Effector CD8-positive, alpha-beta T cell (primary cell): ENCODE data around the gene KBTBD8.
A peak's percentile ranks its signal among the peaks of the same experiment; 100 is the strongest.

Source experiments
- DNase-seq: peaks from one replicate; lab custom pipeline; 2025; lab: John Stamatoyannopoulos, UW
- total RNA-seq, 4 experiments: gene quantifications; one replicate each; lab custom pipeline; 2026; lab: John Stamatoyannopoulos, UW

The KBTBD8 gene, protein sequence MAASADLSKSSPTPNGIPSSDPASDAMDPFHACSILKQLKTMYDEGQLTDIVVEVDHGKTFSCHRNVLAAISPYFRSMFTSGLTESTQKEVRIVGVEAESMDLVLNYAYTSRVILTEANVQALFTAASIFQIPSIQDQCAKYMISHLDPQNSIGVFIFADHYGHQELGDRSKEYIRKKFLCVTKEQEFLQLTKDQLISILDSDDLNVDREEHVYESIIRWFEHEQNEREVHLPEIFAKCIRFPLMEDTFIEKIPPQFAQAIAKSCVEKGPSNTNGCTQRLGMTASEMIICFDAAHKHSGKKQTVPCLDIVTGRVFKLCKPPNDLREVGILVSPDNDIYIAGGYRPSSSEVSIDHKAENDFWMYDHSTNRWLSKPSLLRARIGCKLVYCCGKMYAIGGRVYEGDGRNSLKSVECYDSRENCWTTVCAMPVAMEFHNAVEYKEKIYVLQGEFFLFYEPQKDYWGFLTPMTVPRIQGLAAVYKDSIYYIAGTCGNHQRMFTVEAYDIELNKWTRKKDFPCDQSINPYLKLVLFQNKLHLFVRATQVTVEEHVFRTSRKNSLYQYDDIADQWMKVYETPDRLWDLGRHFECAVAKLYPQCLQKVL
- 7.4 to 34.6 (median 11.2) reads per million in 4 experiments for total RNA-seq

DNA sequence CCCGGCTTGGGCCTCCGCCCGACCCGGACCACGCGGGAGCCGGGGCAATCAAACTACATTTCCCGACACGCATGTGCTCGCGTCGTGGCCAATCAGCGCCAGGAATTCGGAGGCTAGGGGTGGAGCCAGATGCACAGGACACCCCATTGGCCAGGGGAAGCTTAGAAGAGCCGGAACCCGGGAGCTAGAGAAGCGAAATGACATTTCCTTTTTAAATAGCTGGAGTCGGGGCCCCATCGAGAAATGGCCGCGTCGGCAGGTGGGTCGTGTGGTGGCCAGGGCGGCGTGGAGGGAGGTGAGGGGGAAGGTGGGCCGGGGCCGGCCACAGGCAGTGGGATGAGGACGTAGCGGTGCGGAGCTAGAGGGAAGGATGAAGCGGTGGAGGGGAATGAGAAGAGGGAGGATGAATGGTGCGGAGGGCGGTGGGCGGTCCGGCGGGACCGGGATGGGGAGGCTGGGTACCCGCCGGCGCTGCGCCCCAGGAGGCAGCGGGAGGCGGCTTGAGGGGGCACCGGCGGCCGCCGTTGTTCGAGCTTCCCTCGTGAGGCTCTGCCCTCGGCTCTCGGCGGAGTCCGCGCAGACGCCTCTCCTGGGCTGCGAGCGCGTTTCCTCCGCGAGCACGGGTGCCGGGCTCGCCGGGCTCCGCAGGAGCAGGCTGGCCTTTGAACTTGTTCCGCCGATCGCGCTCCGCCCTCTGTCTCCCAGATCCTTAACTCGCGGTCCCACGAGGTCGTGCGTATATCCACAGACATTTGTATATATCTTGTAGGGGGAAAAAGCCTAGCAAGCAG lies at the start of gene KBTBD8:
Gene KBTBD8 (plus strand): TSS at position 195 of the 791 bp plus-strand sequence. CDS start 49 bp downstream, at position 244.
- peak; percentile 95 for DNase-seq

DNA sequence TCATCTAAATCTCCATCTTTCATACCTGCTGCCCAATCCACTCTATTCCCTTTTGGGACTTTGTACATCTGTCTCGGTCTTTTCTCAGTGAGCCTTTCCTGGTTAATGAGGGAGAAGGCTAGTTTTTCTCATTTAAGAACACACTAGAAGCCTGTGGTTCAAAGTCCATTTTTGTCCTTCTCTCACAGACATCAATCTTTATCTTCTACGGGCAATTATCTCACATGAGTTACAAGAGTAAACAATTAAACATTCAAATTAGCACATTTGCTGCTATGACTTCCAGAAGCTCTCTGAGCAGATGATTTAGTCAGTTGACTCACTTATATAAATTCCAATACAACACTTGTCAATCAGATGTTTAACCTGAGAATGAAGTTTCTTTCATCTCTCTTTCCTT lies 49.3 kb upstream of the KBTBD8 start:
- DNase-seq, result no peak

DNA sequence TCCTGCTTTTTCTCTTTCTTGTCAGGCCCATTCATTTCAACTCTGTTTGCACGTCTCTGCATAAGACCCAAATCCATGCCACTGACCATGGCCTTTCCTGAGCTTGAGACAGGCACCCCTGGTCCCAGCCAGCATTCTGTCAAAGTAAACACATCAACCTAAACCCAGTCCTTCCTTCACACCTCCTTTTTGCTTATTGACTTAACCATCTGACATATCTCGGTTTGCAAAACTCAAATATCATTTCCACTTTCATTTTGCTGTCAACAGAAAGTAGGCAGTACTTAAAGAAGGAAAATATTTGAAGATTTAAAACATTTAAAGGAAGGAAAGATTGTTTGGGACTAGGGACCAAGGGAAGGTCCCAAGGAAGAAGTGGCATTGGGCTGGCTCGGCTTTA lies 48.2 kb upstream of the KBTBD8 start:
- no peak for DNase-seq

DNA sequence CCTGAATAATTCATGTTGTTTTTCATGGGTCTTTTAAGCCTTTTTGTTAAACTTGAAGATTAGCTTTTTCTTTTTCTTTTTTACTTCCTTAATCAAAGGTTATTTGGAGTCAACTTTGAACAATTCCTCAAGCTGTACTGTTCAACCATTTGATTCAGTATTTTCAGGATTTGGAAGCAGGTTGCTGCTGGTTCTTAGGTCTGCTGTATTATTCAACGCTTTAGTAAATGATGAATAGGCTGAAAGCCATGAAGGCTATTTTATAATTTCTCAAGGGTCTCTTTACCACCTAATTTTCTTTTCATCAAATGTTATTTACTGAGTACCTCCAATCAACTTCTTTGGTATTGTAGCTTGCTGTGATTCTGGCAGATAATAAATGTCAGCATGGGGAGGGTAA lies 45.8 kb upstream of the KBTBD8 start:
- no peak for DNase-seq

DNA sequence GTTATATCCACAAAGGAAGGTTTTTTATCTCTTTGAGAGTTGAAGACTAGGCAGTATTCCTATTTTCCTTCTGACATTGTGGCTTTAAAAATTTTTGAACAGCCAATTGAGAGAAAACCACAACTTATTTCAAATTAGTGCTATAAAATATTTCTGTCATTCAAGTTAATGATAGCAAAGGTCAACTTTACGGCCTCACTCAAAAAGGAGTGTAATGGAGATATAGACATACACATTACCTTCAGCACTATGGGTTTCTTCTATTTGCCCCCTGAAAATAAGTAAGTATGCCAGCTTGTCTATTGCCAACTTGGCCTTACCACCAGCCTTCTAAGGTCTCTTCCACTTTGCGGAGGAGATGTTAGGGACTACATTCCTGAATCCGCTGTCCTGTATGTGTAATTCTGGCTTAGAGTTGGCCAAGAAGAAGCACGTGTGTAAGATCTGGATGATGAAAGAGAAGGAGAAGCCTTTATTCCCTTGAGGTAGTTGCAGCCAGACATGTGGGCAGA lies 44.1 kb upstream of the KBTBD8 start:
- DNase-seq, result no peak

DNA sequence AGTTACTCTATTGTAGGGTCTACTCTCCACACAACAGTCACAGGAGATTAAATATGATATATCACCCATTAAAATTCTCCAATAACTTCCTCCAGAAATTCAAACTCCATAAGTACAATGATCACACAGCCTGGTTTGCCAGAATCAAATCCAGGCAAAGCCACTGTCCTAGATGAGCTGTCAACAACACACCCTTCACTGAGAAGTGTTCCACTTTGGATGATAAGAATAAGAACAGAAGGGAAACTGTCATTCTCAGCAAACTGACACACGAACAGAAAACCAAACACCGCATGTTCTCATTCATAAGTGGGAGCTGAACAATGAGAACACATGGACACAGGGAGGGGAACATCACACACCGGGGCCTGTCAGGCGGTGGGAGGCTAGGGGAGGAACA lies 41.4 kb upstream of the KBTBD8 start:
- no peak for DNase-seq

DNA sequence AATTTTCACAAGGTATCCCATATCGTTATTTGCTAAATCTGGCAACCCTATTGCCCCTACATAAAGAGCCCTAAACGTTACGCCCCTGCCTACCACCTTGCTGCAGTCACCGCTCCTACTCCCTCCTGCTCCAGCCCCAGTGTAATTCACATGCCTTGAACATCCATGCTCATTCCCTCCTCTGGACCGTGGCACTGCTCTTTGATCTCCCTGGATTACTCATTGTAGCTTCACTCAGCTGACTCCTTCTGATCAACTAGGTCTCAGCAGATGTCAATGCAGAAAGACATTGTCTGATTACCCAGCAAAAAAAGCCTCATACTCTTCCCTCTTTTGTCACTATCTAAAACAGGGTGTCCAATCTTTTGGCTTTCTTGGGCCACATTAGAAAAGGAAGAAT lies 40.7 kb upstream of the KBTBD8 start:
- DNase-seq, result no peak

DNA sequence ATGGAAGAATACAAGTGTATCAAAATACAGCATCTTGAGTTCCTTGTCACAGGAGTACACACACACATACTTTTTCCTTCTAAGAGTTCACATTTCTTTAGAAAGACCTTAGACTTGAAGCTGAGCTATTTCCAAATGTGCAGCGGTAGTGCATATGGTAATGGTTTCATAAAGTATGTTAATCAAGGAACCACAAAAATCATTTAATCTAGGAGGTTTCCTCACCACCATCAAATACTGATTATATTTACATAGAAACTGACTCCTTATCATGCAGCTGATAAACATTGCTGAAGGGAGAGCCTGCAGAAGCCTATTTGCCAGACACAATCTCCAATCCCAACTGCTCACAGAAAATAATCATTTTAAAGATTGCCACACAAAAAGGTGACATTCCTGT lies 40.0 kb upstream of the KBTBD8 start:
- no peak for DNase-seq

DNA sequence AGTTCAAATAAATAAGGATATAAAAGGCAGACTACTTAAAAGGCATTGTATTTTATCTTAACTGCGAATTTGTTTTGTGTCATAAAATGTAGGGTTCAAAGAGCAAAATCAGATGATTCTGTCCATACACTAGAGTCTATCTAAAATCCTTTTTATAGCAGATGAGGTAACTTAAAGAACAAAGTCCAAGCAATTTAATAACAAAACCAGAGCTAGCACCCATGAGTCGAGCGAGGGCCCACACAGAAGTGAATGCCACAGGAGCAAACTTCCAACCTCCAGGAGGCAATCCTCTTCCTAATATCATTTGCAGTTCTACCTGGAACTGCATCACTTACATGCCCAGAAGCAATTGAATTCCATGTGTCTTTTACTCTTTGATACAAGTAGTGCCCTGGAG lies 35.4 kb upstream of the KBTBD8 start:
- no peak for DNase-seq

DNA sequence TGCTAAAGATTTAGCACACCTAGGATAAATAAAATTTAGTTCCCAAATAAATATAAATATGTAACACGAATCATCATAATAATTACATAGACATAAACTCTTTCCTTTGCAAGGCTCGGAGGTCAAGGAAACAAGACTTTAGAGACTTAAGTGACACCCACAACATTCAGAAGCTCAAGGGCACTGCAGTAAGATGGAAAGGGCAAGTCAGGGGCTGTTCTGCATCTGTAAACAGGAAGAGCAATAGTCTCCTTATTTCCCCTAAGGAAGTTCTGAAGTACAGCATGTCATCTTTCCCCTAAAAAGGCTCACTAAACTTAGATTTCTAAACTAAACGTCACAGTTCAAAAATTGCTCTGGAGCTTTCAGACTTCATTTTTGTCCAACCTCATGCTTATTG lies 26.9 kb upstream of the KBTBD8 start:
- no peak for DNase-seq

DNA sequence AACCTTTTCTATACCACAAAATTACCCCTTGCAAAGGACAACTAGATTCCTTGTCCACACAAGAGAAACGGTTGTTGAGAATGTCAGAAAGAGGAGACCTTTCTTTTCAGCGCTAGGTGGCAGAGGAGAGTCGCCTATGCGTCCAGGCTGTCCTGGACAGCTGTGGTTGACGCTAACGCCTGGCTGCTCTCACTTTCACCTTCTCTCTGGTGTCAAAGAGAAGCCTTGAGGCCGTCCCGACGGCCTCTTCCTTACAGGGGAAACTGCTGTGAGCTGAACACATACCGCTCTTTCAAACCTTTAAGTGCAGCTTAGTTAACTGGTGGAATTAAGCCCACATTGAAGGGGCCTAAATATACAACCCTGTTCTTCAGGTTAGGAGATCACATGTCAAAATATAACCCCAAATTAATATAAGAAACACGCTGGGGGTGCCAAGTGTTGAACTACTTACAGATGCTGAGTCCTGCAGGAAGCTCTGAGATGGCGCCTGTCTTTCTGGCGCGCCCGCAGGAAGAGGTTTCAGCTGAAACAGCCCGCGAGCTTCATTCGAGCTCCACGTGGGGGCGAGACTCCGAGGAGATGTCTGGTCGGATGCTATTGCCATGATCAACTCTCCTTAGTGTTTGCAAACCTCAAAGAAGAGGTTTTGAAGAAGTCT lies 26.1 kb upstream of the KBTBD8 start:
- peak; percentile 13 for DNase-seq

DNA sequence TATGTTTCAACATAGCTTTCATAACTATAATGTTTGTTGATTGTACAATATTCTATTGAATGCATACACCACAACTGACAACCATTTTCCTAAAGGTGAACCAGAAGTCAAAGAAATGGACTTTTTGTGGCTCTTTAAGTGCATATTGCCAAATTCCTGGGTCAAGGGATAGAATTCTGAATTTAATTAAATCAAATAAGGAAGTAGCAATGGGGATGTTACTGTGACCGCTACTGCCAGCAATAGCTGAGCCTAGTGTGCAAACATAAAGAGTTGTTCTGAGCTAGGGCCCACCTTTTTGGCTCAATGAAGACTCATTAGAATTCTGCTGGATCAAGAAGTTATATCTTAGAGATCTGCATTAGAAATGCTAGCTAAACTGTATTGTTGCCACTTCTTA lies 17.3 kb upstream of the KBTBD8 start:
- no peak for DNase-seq

DNA sequence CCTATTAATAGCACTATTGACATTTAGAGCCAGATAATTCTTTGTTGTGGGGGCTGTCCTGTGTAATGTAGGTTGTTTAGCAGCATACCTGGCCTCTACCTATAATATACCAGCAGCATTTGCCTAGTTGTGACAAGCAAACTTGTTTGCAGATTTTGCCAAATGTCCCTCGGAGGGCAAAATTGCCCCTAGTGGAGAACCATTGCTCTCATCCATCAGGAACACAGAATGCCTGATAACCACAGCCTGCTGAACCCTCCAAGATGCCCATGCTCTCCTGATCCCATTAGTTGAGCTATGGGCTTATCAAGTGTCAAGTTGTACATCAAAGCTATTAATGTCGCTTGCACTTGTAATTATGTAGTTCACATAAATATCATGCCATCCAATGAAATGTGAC lies 15.0 kb upstream of the KBTBD8 start:
- DNase-seq, result no peak

DNA sequence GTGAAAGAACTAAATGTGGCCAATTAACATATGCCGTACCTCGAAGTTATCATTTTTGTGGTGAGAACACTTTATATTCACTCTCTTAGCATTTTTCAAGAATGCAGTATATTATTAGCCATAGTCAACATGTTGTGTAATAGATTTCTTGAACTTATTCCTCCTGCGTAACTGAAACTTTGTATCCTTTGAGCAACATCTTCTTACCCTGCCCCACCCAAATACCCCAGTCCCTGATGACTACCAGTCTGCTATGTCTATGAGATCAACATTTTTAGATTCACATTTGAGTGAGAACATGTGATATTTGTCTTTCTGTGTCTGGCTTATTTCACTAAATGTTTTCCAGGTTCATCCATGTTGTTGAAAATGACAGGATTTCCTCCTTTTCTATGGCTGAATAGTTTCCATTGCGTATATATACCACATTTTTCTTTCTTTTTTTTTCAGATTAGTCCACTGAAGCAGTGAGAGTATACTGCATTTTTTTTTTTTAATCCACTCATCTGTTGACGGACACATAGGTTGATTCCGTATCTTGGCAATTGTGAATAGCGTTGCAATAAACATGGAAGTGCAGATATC lies 12.7 kb upstream of the KBTBD8 start:
- DNase-seq, result no peak

DNA sequence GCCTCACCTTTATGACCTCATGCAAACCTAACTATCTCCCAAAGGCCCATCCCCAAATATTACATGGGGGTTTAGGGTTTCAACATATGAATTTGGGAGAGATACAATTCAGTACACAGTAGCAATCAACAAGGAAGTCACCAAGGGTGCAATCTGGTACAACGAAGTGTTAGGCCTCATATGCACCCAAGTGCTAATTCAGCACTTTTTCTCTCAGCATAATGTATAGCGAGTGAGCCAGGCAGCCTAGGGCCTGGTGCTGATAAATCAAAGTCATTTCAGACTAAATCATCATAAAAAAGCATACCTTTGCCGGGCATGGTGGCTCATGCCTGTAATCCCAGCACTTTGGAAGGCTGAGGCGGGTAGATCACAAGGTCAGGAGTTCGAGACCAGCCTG lies 11.7 kb upstream of the KBTBD8 start:
- no peak for DNase-seq

DNA sequence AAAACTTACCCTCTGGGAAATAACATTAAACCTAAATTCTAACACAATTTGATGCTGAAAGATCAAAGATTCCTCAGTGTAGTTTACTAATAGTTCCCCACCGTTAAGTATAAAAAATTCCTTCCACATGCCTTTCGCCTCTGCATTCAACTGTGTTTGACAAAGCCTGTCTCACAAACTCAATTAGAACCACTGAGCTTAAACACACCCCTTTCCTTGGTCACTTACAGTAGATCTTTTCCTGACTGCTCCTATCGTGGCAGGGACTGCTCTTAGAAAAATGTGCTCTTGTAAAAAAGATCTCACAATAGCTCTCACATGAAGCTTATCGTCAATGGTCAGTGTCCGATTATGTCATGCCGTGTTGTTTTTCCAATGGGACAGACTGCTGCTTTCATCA lies 8.9 kb upstream of the KBTBD8 start:
- no peak for DNase-seq

DNA sequence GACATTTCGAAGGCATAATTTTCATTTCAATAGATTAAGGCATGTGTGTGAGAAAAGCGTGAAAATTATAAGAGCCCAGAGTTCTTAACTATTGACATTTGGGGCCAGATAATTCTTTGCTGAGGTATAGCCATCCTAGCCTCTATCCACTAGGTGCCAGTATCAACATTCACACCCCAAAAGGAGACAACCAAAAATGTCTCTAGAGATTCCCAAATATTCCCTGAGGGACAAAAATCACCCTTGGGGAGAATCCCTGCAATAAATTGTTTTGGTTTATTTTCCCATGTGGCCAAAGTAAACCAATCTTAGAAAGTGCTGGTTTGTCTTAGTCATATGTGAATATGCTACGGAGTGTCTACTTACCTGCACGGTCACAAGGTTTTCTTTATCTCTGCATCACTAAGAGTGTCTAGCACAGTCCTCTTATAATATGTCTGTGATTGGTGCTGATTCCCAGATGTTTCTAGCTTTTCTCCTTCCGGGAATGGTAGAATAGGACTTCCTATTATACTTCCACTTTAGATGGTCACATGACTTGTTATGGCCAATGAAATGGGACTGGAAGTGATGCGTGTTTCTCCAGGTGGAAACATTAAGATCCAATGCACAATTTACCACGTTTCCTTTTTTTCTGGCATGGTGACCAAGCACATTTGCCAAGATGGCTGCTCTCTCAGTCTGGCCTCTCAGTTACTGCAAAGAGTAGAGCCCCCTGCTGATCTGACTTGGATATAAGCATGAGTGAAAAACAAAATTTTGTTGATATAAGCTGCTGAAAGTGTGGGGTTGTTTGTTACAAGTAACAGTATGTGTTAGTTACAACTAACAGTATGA lies 8.0 kb upstream of the KBTBD8 start:
- DNase-seq, result no peak

DNA sequence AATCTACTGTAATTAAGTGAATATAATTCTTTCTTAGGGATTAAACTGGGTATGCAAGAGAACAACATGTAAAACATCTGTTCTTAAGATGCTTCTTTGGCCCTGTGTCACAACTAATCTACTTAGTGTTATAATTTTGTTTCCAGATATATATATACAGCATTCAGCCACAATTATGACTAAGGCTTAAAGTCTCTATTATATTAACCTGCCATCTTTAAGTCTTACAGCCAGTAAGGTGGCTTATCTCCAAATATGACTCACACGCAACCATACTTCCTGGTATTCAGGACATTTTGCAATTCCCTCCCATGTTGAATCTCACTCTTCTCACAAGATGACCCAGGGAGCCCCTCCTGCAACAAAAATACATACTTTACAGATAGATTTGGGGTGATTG lies 6.6 kb upstream of the KBTBD8 start:
- no peak for DNase-seq

DNA sequence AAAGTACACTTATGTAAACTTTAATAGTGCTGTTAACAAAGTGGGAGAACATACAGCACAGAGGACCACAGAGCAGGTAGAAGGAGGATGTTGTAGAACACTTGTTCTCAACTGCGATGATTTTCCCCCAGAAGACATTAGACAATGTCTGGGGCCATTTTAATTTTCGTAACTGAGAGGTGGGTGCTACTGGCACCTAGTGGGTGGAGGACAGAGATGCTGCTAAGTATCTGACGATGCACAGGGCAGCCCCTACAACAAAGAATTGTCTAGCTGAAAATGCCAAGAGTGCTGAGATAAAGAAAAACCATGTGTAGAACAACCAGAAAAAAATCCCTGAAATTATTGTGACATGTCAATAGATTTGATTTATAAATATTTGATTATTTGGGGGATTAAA lies 5.0 kb upstream of the KBTBD8 start:
- DNase-seq, result no peak

DNA sequence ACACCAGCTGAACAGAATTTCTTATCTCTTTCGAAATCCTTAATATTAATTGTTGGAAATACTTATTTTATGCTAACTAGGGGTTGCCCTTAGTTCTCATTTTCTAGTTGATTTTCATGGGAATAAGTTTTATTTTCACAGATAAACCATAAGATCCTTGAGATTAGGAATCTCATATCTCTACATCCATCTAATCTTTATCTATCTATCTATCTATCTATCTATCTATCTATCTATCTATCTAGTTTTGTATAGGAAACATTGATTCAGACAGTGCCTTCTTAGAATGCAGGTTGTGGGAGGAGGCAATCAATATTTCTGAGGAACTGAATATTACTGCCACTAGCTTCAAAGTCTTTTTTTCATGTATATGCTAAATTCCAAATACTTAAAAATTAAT lies 3.5 kb upstream of the KBTBD8 start:
- no peak for DNase-seq

DNA sequence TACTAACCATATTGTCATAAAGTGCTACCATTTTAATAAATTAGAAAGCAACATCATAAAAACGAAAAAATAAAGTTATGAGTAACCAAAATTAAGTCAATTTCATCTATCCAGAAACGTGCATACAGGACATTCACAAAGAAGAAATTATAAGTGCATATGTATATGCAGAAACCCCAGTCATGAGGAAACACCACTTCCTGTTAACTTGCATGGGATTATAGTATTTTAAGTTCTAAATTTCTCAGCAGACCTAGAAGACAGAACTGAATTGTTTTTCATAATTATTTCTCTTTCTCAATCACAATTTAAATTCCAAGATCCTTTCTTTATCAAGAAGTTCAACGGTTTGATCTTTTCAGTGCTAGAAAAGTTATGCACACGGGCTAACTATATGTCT lies 1.4 kb upstream of the KBTBD8 start:
- no peak for DNase-seq
